AML-193 (cell line): ENCODE results near the gene SCGB1A1.

ENCODE experiments used
- DNase-seq, 2 experiments: peaks; one replicate each; lab custom pipeline; 2025; lab: John Stamatoyannopoulos, UW

The SCGB1A1 gene

GRCh38 chr11:62421996-62422395, 3.2 kb downstream of the SCGB1A1 start:
- no peak for DNase-seq

- no peak for DNase-seq
Observed at GRCh38 chr11:62423012-62423411, 4.2 kb downstream of the SCGB1A1 start.

GRCh38 chr11:62427630-62428233, 8.9 kb downstream of the SCGB1A1 start:
- peak; percentile 2 to 9 for DNase-seq

- no peak for DNase-seq
Observed at GRCh38 chr11:62428871-62429560, 10.2 kb downstream of the SCGB1A1 start.

GRCh38 chr11:62430425-62430824, 11.6 kb downstream of the SCGB1A1 start:
- no peak for DNase-seq

- DNase-seq = no peak
Observed at GRCh38 chr11:62431171-62431901, 12.5 kb downstream of the SCGB1A1 start.

- no peak for DNase-seq
Observed at GRCh38 chr11:62432695-62433094, 13.9 kb downstream of the SCGB1A1 start.

GRCh38 chr11:62433141-62433903, 14.5 kb downstream of the SCGB1A1 start:
- DNase-seq = no peak

- DNase-seq = no peak
Observed at GRCh38 chr11:62433904-62434276, 15.1 kb downstream of the SCGB1A1 start.

GRCh38 chr11:62435846-62436660, 17.2 kb downstream of the SCGB1A1 start:
- no peak for DNase-seq

- DNase-seq = no peak
Observed at GRCh38 chr11:62437616-62438015, 18.8 kb downstream of the SCGB1A1 start.

GRCh38 chr11:62438641-62439040, 19.8 kb downstream of the SCGB1A1 start:
- DNase-seq = no peak

- no peak for DNase-seq
Observed at GRCh38 chr11:62439785-62440602, 21.2 kb downstream of the SCGB1A1 start.

- DNase-seq = no peak
Observed at GRCh38 chr11:62443390-62444235, 24.8 kb downstream of the SCGB1A1 start.

- DNase-seq = peak; percentile 18 to 24
Observed at GRCh38 chr11:62444236-62444833, 25.5 kb downstream of the SCGB1A1 start.

GRCh38 chr11:62444835-62445234, 26.0 kb downstream of the SCGB1A1 start:
- DNase-seq = no peak

GRCh38 chr11:62445314-62445740, 26.5 kb downstream of the SCGB1A1 start:
- DNase-seq = no peak

GRCh38 chr11:62446091-62446490, 27.3 kb downstream of the SCGB1A1 start:
- DNase-seq = no peak

GRCh38 chr11:62449451-62449851, 30.6 kb downstream of the SCGB1A1 start:
- no peak for DNase-seq
